ENCODE results near the gene PALD1. TPM values are rescaled to one million over a fixed set of nuclear protein-coding genes. Genes with fewer than 3 reads are reported as not detected.

Gene PALD1
- total and polyA plus RNA-seq, 9 of the 15 experiments (the other 6 are each of a cell fraction or from before 2014, with no cell fraction given) = 0.03 to 0.29 (median 0.09) TPM; not detected in 2

GRCh38 chr10:70477661-70478162 lies 855 bp upstream of the PALD1 start:
- Histone ChIP-seq H3K4me1 (replicated peaks in 1 of 2; ENCODE audit: control insufficient read depth in 2 of 2, insufficient read depth in 2 of 2, low read length in 2 of 2) (peaks cover 0 to 18% of the 10 kb centered on the region in 2 experiments; a peak in 4 of 5 replicates), H2AFZ (ENCODE audit: low read depth, low read length) (peak overlapping the region; percentile 40; the same call in 1 of the 2 replicates), H3K4me3 (peak overlapping the region; percentile 31; the same call in 1 of the 2 replicates), H3K27ac (ENCODE audit: extremely low read depth, low read depth, low read length) (no peak overlapping the region), H3K27me3 (ENCODE audit: control insufficient read depth in 2 of 2, insufficient read depth in 2 of 2, low read length in 2 of 2) (peaks cover 64 to 95% of the 10 kb centered on the region in 2 experiments), H3K9me3 (replicated peaks; ENCODE audit: control insufficient read depth, insufficient read depth, low read depth, low read length) (no peaks in the 10 kb centered on the region), H3K9me1 (ENCODE audit: control insufficient read depth, insufficient read depth, low read length) (no peaks in the 10 kb centered on the region), H3K79me2 (ENCODE audit: control insufficient read depth, insufficient read depth, low read length) (no peaks in the 10 kb centered on the region), H3K9ac (ENCODE audit: insufficient read depth in 1 of 2, low read depth in 2 of 2, low read length in 2 of 2) (no peak overlapping the region), H4K20me1 (replicated peaks; ENCODE audit: control insufficient read depth, insufficient read depth, low read length) (peaks cover 34% of the 10 kb centered on the region), H3K4me2 (ENCODE audit: insufficient read depth, low read length) (no peak overlapping the region), H3K36me3 (ENCODE audit: control insufficient read depth, insufficient read depth, low read length) (no peaks in the 10 kb centered on the region)
- no TSS peak for BruUV-seq (replicated peaks)
- 5% methylated on average over 27 of the region's 27 CpGs for WGBS (ENCODE audit: insufficient coverage, low coverage, missing lambda C conversion rate)
- intact Hi-C loops (cut with micrococcal nuclease) = loop anchor here (5.0 kb wide), 1 partner anchor 50 kb away; no protein-coding TSS in a partner anchor
- FAIRE-seq = peak; percentile 75
- peak; percentile 65 for ATAC-seq
- DNase-seq (ENCODE audit: extremely low read depth in 1 of 4, low spot score in 3 of 4) = peak; percentile 44 to 72 (median 67)
- CTCF ChIA-PET (ENCODE audit: low intra/inter-chr PET ratio) = no interaction called here
- in situ Hi-C loops (cut with MboI) = no loop called here
- POLR2A ChIA-PET = interaction anchor here (0.6 to 1.6 kb wide), 3 partner anchors 11 to 44 kb away, joined by 3 to 5 read pairs (median 4); no protein-coding TSS in a partner anchor
- peak; percentile 100 for TF ChIP-seq EGR1 (conservative IDR thresholded peaks at IDR 0.05)
- TF ChIP-seq JUND (IDR thresholded peaks at IDR 0.05; ENCODE audit: borderline replicate concordance, low read depth, low read length) = peak; percentile 88
- peak; percentile 54; the same call in 1 of the 3 replicates for TF ChIP-seq JUND (tag; IDR thresholded peaks at IDR 0.05; ENCODE audit: borderline replicate concordance, low read depth, low read length)
- peak; percentile 97 for TF ChIP-seq MAX (CRISPR knock-in tag; IDR thresholded peaks at IDR 0.05)
- peak; percentile 64 to 77; a peak in 3 of 4 replicates for TF ChIP-seq KDM1A (IDR thresholded peaks at IDR 0.05)
- TF ChIP-seq ETS1 (conservative IDR thresholded peaks at IDR 0.05; ENCODE audit: control insufficient read depth, low read depth, low read length) = peak; percentile 43; the same call in 1 of the 2 replicates
- TF ChIP-seq ZNF75A (CRISPR knock-in tag; IDR thresholded peaks at IDR 0.05) = no peak
- no peak for TF ChIP-seq PRDM10 (IDR thresholded peaks at IDR 0.05; ENCODE audit: partially characterized antibody)
- peak; percentile 83 for TF ChIP-seq HES1 (IDR thresholded peaks at IDR 0.05; ENCODE audit: low read depth)
- TF ChIP-seq SMARCC2 (IDR thresholded peaks at IDR 0.05; ENCODE audit: low read depth) = 0 out of 2 replicates have a peak, but pooled peaks have one; percentile 32
- peak; percentile 24 to 38; a peak in 2 of 4 replicates for TF ChIP-seq TRIM24 (IDR thresholded peaks at IDR 0.05)
- TF ChIP-seq USF1 (CRISPR knock-in tag; IDR thresholded peaks at IDR 0.05) = peak; percentile 88
- TF ChIP-seq ZBTB2 (IDR thresholded peaks at IDR 0.05) = peak; percentile 78
